Measurements from ENCODE around the gene PHLDA3.

The PHLDA3 gene

DNA sequence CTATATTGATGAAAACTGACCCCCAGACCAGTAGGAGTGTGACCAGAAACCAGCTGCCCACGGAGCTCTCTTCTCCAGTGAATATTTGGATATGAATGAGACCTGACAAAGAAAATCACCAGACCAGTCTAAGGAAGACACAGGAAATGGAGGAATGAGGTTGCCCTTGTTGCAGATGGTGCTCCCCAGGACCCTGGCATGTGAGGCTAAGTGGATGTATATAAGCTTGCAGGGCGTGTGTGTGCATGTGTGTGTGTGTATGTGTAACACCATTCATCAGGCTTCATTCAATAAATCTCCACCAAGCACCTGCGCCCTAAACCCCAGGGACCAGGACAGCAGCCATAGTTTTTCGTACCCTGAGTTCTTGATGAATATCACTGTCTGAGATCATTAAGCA, 14.4 kb downstream of the PHLDA3 start:
- no peaks in the 10 kb centered on the region for H3K9me2 ChIP-seq (ENCODE audit: low read depth, low read length)

GRCh38 chr1:201452866-201453265, 16.1 kb downstream of the PHLDA3 start:
- H3K9ac ChIP-seq (ENCODE audit: low read length): no peak overlapping the region
- no peaks in the 10 kb centered on the region for H3K9me2 ChIP-seq (ENCODE audit: low read depth, low read length)
- no peaks in the 10 kb centered on the region for H3K79me2 ChIP-seq (ENCODE audit: insufficient read depth, low read length)
- peaks cover 8% of the 10 kb centered on the region for H3K4me1 ChIP-seq (ENCODE audit: insufficient read depth, low read length, severe bottlenecking)
- H3F3A ChIP-seq (ENCODE audit: insufficient read depth, low read length): no peaks in the 10 kb centered on the region
- no peak overlapping the region for H3K4me2 ChIP-seq (ENCODE audit: low read length)
- TF ChIP-seq EZH2 (IDR thresholded peaks at IDR 0.05; ENCODE audit: borderline replicate concordance, low read length): no peak
- TF ChIP-seq CTCF (IDR thresholded peaks at IDR 0.05; ENCODE audit: low read length): no peak
- H4K20me1 ChIP-seq (ENCODE audit: insufficient read depth, low read length): no peaks in the 10 kb centered on the region
- H3K27me3 ChIP-seq (ENCODE audit: insufficient read depth, low read length): no peaks in the 10 kb centered on the region
- H3K36me3 ChIP-seq (ENCODE audit: insufficient read depth, low read length): no peaks in the 10 kb centered on the region
- no peak overlapping the region for H3K4me3 ChIP-seq (ENCODE audit: low read depth, low read length, poor library complexity, severe bottlenecking)
- H3K9me3 ChIP-seq (ENCODE audit: low read length): no peaks in the 10 kb centered on the region
- no peak overlapping the region for H2AFZ ChIP-seq (ENCODE audit: low read length)
- no peak overlapping the region for H3K27ac ChIP-seq (ENCODE audit: low read depth, low read length, poor library complexity, severe bottlenecking)

More for the DNA sequence above, 14.4 kb downstream of the PHLDA3 start:
- Histone ChIP-seq H3K4me1 (ENCODE audit: insufficient read depth, low read length, severe bottlenecking) (no peaks in the 10 kb centered on the region), H3K79me2 (ENCODE audit: insufficient read depth, low read length) (no peaks in the 10 kb centered on the region), H3K4me2 (ENCODE audit: low read length) (no peak overlapping the region), H3K9ac (ENCODE audit: low read length) (no peak overlapping the region), H3K27me3 (ENCODE audit: insufficient read depth, low read length) (no peaks in the 10 kb centered on the region), H3K4me3 (ENCODE audit: low read depth, low read length, poor library complexity, severe bottlenecking) (no peak overlapping the region), H3F3A (ENCODE audit: insufficient read depth, low read length) (no peaks in the 10 kb centered on the region), H4K20me1 (ENCODE audit: insufficient read depth, low read length) (no peaks in the 10 kb centered on the region), H3K27ac (ENCODE audit: low read depth, low read length, poor library complexity, severe bottlenecking) (no peak overlapping the region), H3K9me3 (ENCODE audit: low read length) (no peaks in the 10 kb centered on the region), H2AFZ (ENCODE audit: low read length) (no peak overlapping the region), H3K36me3 (ENCODE audit: insufficient read depth, low read length) (no peaks in the 10 kb centered on the region)
- TF ChIP-seq EZH2 (IDR thresholded peaks at IDR 0.05; ENCODE audit: borderline replicate concordance, low read length) (no peak), CTCF (IDR thresholded peaks at IDR 0.05; ENCODE audit: low read length) (no peak)

GRCh38 chr1:201450721-201451291, 18.2 kb downstream of the PHLDA3 start:
- Histone ChIP-seq H3K9me2 (ENCODE audit: low read depth, low read length) (no peaks in the 10 kb centered on the region), H3K4me2 (ENCODE audit: low read length) (no peak overlapping the region), H3K4me1 (ENCODE audit: insufficient read depth, low read length, severe bottlenecking) (peaks cover 8% of the 10 kb centered on the region), H3K79me2 (ENCODE audit: insufficient read depth, low read length) (no peaks in the 10 kb centered on the region), H3K27ac (ENCODE audit: low read depth, low read length, poor library complexity, severe bottlenecking) (no peak overlapping the region), H3F3A (ENCODE audit: insufficient read depth, low read length) (no peaks in the 10 kb centered on the region), H4K20me1 (ENCODE audit: insufficient read depth, low read length) (no peaks in the 10 kb centered on the region), H3K9ac (ENCODE audit: low read length) (no peak overlapping the region), H3K4me3 (ENCODE audit: low read depth, low read length, poor library complexity, severe bottlenecking) (no peak overlapping the region), H2AFZ (ENCODE audit: low read length) (no peak overlapping the region), H3K9me3 (ENCODE audit: low read length) (no peaks in the 10 kb centered on the region), H3K36me3 (ENCODE audit: insufficient read depth, low read length) (no peaks in the 10 kb centered on the region), H3K27me3 (ENCODE audit: insufficient read depth, low read length) (no peaks in the 10 kb centered on the region)
- TF ChIP-seq CTCF (IDR thresholded peaks at IDR 0.05; ENCODE audit: low read length): no peak
- no peak for TF ChIP-seq EZH2 (IDR thresholded peaks at IDR 0.05; ENCODE audit: borderline replicate concordance, low read length)
